GM18499 (cell line): ENCODE data around the gene DEPDC5.

Experiments
- ATAC-seq: cut with Tn5 transposase; IDR thresholded peaks from one replicate; pipeline ENCODE4 v1.9.1; 2021; ENCODE audit warnings: moderate number of reproducible peaks; ENCODE audit not compliant: insufficient read depth, unreplicated experiment

The DEPDC5 gene

DNA sequence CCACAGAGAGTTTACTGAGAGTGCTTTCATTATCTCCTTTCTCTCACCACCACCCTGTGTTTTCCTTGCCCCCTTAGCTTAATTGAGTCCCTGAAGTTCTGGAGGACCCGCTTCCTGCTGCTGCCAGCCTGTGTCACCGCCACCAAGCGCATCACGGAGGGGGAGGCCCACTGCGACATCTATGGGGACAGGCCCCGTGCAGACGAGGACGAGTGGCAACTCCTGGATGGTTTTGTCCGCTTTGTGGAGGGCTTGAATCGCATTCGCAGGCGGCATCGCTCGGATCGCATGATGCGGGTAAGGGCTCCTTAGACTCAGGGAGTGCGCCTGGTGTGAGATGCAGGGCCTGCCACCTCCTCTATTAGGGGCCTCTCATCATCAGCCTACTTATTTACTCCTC is 91.1 kb downstream of the DEPDC5 start:
- no peak for ATAC-seq

DNA sequence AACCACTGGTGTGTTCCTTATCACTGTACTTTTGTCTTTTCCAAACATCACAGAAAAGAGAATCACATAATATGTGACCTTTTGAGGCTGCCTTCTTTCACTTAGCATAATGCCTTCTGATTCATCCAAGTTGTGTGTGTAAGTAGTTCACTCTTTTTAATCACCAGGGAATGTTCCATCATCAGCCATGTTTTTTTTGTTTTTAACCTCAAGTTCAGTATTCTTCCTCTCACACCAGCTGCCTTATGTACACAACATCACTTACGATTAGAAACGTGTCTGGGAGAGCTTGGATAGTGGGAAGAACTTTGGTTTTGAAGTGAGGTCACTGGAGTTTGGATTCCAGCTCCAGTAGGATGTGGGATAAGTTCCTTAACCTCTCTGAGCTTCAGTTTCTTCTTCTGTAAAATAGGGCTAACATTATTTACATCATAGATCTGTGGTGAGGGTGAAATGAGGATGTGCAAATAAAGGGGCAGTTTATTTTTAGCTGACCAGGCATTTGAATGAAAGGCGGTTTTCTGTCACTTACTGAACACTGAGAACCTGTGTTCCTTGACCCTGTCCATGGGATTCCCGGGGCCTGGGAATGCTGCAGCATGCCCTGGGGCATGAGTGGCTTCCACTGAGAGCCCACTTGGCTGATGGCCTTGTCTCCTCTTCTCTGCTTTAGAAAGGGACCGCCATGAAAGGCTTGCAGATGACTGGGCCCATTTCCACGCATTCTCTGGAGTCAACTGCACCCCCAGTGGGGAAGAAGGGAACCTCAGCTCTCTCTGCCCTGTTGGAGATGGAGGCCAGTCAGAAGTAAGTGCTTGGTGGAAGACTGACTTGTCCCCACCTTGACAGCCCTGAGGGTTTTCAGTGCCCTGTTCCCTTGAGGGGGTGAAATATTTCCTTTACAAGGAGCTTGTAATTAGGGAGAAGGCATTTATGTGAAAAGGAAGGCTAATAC is 92.6 kb downstream of the DEPDC5 start:
- ATAC-seq, result no peak

DNA sequence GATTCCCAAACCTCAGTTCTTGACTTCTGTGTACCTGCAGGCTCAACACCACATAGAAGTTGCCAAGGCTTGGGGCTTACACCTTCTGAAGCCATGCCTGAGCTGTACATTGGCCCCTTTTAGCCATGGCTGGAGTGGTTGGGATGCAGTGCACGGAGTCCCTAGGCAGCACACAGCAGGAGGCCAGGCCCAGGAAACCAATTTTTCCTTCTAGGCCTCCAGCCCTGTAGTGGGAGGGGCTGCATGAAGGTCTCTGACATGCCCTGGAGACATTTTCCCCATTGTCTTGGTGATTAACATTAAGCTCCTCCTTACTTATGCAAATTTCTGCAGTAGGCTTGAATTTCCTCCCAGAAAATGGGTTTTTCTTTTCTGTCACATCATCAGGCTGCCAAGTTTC is 94.6 kb downstream of the DEPDC5 start:
- ATAC-seq, result no peak

DNA sequence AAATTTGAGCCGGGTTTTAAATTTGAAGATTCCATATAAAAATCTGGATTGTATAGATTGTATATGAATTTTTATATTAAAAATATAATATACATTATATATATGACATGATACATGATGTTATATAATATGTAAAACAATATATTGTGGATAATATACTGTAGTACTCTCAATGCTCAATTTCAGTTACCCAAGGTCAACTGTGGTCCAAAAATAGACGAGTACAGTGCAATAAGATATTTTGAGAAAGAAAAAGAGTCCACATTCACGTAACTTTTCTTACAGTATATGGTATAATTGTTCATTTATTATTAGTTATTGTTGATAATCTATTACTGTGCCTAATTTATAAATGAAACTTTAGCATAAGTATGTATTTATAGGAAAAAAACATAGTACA is 96.3 kb downstream of the DEPDC5 start:
- no peak for ATAC-seq

DNA sequence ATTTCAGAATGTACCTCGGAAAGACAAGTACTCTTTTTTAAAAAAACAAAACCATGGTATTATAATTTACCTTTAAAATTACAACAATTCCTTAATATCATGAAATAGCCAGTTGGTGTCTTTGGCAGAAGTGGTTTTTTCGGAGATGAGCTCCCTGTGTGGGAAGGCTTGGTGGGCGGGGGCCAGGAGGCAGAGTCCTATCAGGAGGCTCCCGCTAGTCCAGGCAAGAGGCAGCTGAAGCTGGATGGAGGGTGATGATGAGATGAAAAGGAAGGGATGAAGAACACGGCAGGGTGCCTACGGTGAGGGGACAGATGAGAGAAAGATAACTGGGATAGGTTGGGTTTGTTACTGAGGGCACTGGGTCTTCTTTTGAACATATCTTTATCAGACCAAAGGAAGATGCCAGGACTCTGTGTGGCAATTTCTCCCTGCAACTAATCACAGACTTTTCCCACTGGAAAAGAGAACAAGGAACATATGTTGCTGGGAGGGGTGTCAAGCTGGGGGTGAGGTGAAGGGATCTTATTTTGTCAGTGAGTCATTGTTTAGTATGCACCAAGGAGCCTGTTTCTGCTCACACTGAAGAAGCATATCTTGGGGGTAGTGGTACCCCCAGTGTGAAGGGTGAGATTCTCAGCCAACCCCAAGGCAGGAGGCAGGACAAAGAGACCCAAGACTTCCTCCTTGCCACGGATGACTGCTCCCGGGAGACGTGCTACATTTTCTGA is 99.0 kb downstream of the DEPDC5 start:
- ATAC-seq, result no peak

DNA sequence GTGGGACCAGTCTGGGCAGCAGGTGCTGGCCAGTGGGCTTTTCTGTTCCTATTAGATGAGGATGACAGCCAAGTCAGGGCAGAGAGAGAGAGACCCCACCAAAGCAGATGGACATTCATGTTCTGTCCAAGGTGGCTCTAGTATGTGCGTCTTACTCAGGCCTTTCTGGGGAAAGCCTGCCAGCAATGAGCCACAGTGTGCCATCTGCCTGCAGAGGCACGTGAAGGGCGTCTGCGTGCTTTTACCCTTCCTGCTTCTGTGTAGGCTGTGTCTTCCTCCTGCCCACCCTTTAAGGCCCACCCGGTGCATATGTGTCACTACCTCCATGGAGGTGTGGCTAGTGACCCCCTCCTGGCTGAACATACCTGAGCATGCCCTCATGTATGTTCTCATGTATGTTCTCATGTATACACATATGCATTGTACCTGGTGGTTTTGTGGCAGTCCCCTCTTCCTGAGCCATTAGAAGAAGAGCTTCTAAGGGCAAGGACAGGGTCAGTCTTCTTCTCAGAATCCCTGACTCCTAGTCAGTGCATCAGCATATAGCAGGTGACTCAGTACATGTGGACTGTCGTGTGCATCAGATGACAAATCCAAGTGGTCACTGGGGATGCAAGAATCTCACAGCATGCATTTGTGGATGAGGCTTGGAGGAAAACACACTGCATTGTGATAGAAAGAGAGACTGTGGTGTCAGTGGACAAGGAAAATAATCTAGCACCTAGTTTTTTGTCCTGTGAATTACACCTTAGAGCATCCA is 100.1 kb downstream of the DEPDC5 start:
- no peak for ATAC-seq

DNA sequence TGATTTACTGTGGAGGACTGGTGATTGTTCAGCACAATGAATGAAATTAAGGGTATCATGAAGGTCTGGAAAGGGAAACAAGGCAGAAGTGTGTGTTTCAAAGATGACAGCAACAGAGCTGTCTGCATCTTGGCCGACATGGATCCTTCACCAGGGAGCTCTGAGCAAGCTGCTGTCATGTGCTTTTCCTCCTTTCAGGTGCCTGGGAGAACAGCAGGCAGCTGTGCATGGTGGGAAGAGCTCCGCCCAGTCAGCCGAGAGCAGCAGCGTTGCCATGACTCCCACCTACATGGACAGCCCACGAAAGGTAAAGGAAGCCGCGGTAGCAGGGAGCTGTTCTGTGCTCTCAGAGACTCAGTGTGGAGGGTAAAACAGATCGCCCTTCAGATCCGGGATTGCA is 103.4 kb downstream of the DEPDC5 start:
- ATAC-seq, result no peak

DNA sequence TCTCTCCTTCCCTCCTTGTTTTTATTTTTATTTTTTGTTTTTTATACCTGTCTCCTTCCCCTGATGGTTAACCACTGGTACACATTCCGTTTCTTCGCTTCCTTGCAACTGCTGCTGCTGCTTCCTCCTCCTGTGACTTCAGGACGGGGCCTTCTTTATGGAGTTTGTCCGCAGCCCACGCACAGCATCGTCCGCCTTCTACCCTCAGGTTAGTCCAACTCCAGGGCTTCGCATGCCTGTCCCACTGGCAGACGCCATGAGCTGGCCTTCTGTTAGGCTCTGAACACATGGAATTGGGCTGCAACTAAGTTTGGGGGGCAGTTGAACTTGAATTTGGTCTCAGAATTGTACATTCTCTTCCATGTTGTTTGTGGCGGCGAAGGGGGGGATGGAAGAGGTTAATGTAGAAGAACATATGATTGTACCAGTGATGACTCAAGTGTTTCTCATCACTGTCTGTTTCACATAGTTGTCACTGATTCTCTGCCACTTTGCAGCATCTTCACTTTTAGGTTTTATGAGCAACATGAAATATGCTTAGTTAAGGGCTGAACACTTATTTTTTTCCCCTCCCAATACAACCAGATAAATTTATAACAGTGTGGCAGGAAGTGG is 107.5 kb downstream of the DEPDC5 start:
- no peak for ATAC-seq

DNA sequence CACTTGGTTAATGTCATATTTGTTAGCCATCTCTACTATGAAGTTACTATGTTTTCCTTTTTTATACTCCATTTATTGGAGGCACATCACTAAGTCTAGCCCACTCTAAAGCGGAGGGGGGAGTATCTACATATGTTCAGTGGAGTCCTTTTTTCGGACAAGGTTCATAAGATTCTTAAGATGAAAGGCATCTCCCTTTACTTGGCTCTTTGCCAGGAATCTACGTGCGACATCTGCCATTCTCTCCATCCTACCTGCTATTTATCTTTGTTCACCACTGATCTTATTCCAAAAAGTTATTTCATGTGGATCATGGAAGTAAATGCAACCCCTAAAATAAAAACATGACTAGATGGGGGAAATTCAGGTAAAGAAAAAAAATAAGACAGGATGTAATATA is 113.1 kb downstream of the DEPDC5 start:
- ATAC-seq, result no peak

DNA sequence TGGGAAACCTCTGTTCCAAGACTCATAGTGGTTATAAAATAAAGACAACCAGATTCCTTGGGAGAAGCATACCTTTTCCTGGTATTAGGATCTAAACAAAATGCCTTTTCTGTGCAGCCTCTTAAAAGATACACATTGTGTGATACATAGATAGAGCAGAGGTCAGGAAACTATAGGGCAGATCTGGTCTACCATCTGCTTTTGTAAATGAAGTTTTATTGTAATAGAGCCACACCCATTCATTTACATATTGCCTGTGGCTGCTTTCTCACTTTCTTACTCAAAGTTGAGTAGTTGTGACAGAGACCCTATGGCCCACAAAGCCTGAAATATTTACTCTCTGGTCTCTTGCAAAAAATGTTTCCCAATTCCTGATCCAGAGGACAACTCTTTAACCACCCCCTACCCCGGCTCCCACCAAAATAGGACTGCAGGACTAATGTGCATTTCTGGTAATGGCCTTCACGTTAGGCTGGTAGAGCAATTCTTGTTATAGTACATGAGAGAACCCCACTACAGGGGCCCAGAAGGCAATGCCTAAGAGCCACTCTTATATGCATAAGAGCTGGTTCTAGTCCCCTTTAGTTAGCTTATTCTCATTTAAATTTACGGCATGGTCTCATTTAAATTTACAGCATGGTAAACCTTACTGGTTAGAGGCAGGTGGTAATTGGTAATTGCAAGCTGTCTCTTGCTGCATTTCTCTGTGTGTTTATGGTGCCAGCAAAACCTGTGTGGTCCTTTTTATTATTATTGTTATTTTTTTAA is 113.8 kb downstream of the DEPDC5 start:
- ATAC-seq, result no peak

DNA sequence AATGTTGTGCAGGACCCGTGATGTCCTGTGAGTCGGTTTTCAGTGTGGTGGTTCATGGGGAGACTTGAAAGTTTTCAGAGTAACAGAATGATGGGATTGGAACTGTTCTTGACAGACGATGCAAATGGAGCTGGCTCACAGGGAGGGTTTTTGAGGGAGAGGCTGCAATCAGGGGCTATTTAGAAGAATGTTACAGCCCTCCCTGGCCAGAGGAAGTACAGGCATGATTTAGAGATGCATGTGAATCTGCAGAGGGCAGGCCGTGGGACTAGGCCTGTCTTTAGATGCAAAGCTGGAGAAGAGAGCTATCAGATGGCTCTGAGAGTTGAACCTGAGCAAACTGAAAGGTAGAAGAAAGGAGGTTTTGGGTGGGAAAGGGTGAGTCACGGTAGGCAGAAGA is 115.9 kb downstream of the DEPDC5 start:
- no peak for ATAC-seq

DNA sequence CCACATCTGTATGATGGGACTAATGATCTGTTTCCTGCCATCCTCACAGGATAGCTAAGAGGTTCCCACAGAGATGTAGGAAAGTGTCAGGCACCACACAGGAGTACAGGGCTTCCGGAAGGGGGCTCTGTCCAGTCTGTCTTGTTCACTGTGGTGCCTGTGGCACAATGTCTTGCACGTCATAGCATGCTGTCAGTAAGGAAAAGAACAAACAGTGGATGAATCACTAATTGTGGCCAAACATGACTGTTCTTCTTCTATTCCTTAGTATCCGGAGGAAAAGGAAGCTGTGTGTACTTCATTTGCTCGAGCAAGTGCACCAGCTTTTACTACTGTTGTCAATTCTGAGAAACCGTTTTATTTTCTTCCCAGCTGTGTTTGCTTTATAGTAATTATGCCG is 117.1 kb downstream of the DEPDC5 start:
- ATAC-seq, result no peak

DNA sequence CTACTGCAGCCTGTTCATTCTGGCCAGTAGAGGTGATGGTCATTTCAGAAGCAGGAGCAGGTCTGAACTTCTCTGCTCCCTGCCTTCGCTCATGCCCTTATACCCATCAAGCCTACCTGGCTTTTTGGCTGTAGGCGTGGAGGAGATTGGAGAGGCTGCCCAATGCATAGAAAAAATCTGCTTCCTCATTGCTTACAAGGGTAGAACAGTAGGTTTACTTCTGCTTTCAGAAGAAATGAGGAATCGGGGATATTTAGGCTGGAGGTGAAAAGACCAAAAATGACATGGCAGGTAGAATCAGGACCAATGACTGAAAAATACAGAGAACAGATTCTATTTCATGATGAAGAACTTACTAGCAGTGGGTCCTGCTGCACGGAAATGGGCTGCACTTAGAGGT is 117.7 kb downstream of the DEPDC5 start:
- no peak for ATAC-seq

DNA sequence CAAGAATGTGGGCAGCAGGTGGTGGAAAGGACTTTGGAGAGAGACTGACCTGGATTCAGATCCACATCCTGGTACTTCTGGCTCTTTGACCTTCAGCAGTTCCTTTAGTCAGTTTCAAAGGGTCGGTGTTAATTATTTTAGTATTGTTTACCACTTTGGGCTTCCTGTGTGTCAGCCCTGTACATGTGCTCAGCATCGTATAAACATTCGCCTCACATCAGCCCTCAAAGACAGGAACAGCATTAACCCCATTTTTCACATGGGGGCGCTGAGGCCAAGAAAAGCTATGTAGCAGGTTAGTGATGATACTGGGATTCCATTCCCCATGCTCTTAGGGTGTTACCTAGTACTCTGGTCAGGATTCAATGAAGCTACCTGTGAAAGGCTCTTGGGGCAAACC is 118.4 kb downstream of the DEPDC5 start:
- ATAC-seq, result no peak

DNA sequence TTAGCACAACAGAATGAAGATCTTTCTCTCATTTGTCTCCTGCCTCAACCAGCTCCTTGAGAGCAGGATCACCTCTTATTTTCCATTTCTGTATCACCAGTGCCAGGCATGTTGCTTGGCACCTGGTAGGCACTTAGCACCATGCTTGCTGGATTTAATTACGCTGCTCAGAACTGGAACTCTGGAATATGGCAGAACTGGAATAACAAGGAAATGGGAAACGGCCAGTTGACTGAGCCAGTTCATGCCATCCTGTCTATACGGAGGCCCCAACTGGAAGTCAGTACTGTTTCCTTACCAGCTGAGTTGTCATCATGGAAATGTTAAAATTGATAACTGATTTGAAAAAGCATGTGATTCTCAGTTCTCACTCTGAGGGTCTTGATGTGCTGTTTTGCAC is 121.0 kb downstream of the DEPDC5 start:
- ATAC-seq, result no peak

DNA sequence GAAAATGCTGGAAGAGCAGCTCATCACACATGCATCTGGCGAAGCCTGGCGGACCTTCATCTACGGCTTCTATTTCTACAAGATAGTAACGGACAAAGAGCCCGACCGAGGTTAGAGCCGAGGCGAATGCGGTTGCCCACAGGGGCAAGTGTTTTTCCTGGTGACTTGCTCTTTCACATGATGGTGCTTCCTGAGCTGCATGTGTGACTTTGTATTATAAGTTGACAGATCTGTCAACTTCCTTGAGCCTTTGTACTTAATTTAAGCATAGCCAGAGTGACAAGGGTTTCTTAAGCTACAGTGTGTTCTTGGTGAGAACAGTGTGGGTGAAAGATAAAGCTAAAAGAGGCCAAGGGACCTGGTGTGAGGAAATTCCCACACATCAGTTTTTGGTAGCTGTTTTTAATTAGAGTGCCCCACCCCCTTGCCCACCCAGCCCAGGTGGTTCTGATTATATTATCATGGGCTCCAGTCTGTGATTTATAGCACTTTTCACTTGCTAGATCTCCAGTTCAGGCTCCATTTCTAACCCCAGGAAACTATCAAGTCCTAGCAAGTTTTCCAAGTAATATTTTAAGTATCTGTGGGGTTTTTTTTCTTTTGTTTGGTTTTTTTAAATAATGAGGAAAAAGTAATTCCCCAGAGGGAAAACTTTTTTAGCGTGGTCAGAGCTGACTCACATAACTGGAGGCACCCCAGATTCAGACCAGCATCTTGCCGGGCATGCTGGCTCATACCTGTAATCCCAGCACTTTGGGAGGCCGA is 122.5 kb downstream of the DEPDC5 start:
- ATAC-seq, result no peak

DNA sequence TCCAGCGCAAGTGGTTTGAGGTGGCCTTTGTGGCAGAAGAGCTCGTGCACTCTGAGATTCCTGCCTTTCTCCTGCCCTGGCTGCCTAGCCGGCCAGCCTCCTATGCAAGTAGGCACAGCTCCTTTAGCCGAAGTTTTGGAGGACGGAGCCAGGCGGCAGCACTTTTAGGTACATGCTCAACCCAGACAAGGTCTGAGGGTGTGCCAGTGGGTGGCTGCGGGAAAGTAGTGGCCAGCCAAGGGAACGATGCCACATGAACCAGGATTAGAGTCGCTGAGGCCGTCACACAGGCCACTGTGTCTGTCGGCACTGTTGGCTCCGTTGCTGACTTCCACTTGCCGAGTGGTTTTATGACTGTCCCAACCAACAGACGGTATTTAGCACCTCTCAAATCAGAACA is 125.8 kb downstream of the DEPDC5 start:
- ATAC-seq, result no peak

DNA sequence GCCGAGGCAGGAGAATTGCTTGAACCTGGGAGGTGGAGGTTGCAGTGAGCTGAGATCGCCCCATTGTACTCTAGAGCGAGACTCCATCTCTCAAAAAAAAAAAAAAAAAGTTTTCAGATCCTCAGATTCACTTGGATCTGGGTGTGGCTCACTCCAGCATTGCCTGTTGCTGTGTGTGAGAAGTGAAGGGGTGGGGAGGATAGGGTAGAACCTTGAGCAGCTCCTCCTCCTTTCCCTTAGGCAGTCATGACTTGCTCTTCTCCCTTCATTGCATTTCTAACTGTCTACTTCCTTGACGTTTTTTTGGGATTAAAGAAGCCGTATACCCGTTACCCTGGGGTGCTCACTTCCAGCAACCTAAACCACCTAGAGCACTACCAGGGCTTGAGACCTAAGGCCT is 127.4 kb downstream of the DEPDC5 start:
- no peak for ATAC-seq

DNA sequence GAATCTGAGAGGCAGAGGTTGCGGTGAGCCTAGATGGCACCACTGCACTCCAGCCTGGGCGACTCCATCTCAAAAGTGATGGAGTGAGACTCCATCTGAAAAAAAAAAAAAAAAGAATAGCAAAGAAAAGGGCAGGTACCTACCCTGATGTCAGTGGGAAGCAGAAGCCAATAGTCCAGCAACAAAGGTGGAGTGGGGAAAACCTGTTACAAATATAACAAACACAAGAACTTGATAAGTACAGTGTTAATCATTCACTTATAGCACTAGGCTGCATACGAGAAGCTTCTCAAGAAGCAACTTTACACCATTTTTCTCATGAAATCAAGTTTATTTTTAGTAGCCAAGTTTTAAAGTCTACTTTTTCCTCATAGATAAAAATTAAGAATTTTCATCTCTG is 128.0 kb downstream of the DEPDC5 start:
- no peak for ATAC-seq
